NCI-H510A (cell line): ENCODE results near the gene SYNRG.

ENCODE experiments used
- DNase-seq: peaks from one replicate; lab custom pipeline; 2025; lab: John Stamatoyannopoulos, UW

Gene SYNRG

GRCh38 chr17:37466471-37466870, 142.7 kb downstream of the SYNRG start:
- DNase-seq: no peak

- no peak for DNase-seq
These were observed 144.1 kb downstream of the SYNRG start for GRCh38 chr17:37465069-37465616.
